H1 (cell line): ENCODE results near the gene CRYAB. TPM values are rescaled to one million over a fixed set of nuclear protein-coding genes. Genes with fewer than 3 reads are reported as not detected.

Experiments used
- ATF2 ChIP-seq: IDR thresholded peaks from 2 replicates; pipeline ENCODE4 v1.6.1; 2012; ENCODE audit warnings: low read length, inconsistent platforms
- CHD7 ChIP-seq: fragments of 300-600 bp; sonication (generic); IDR thresholded peaks from 2 replicates; pipeline ENCODE4 v1.7.1; 2012; ENCODE audit warnings: low read length, moderate library complexity, mild to moderate bottlenecking, inconsistent platforms; ENCODE audit not compliant: insufficient replicate concordance
- CTBP2 ChIP-seq: IDR thresholded peaks from 2 replicates; pipeline ENCODE4 v1.7.0; 2011; ENCODE audit warnings: borderline replicate concordance, mild to moderate bottlenecking, moderate library complexity, mixed read lengths, low read length; ENCODE audit not compliant: insufficient read depth, insufficient read length
- HDAC6 ChIP-seq: IDR thresholded peaks from one replicate; pipeline ENCODE4 v1.7.1; 2012; ENCODE audit warnings: low read depth, mild to moderate bottlenecking, inconsistent platforms, low read length, moderate library complexity
- MAX ChIP-seq: IDR thresholded peaks from 2 replicates; pipeline ENCODE4 v1.6.1; 2012; ENCODE audit warnings: inconsistent platforms
- POLR2A ChIP-seq, 2 experiments: IDR thresholded peaks; 1 replicate in 1 of 2; 2 replicates in 1 of 2; pipeline ENCODE4 v1.6.1; 2011; ENCODE audit warnings: low read depth in 2 of 2, low read length in 2 of 2, mild to moderate bottlenecking in 2 of 2; ENCODE audit errors: control extremely low read depth in 1 of 2
- SIN3A ChIP-seq, 2 experiments: IDR thresholded peaks in 1 of 2; conservative IDR thresholded peaks in 1 of 2; 2 replicates each; pipeline ENCODE4 v1.6.1; 2011 to 2012; ENCODE audit warnings: low read length in 2 of 2, improper control_type of control experiment in 1 of 2, low read depth in 1 of 2, mild to moderate bottlenecking in 1 of 2
- SIRT6 ChIP-seq: IDR thresholded peaks from one replicate; pipeline ENCODE4 v1.7.1; 2012; ENCODE audit warnings: low read length, inconsistent platforms
- SUZ12 ChIP-seq: fragments of 200-600 bp; sonication (generic); IDR thresholded peaks from 2 replicates; pipeline ENCODE4 v1.6.1; 2012; ENCODE audit warnings: mild to moderate bottlenecking, inconsistent platforms, low read length, moderate library complexity, mixed read lengths
- TAF1 ChIP-seq: IDR thresholded peaks from 2 replicates; pipeline ENCODE4 v1.6.1; 2011; ENCODE audit warnings: mild to moderate bottlenecking, low read depth, low read length
- polyA plus RNA-seq, 7 experiments: library from polyadenylated mRNA; depleted of rRNA in 3 of 7; stranded (reverse) in 5 of 7; unstranded in 2 of 7; fragments of >200 nt in 5 of 7; fragments of 200-250 nt in 2 of 7; gene quantifications; 1 replicate in 5 of 7; 2 replicates in 1 of 7; 4 replicates in 1 of 7; pipeline versions ENCODE4 v1.2.1 to v1.2.3, GENCODE V29; 2011 to 2013; ENCODE audit warnings: missing spikeins in 2 of 7, mixed read lengths in 2 of 7
- total RNA-seq: library from RNA; stranded (reverse); fragmentation: NEBNext Ultra II Directional; extraction: Animal tissue kit (Norgen Biotek cat#: 25700); gene quantifications from 2 replicates; pipeline ENCODE4 v1.2.1, GENCODE V29; 2021

The CRYAB gene
- total and polyA plus RNA-seq, 2 of the 8 experiments (the other 6 are each of a cell fraction or from before 2014, with no cell fraction given), result 1.9 to 2.0 TPM

GRCh38 chr11:111937844-111938243 is 26.3 kb upstream of the CRYAB start (continued):
- TF ChIP-seq CHD7, result no peak
- TF ChIP-seq POLR2A (IDR thresholded peaks at IDR 0.05; ENCODE audit: control extremely low read depth in 1 of 2, low read depth in 2 of 2, low read length in 2 of 2), result no peak
- no peak for TF ChIP-seq SIRT6
- TF ChIP-seq TAF1, result no peak
- no peak for TF ChIP-seq ATF2
- no peak for TF ChIP-seq MAX
- no peak for TF ChIP-seq CTBP2
- TF ChIP-seq SUZ12, result no peak
- TF ChIP-seq SIN3A (conservative IDR thresholded peaks at IDR 0.05 in 1 of 2, IDR thresholded peaks at IDR 0.05 in 1 of 2; ENCODE audit: low read depth in 1 of 2, low read length in 2 of 2), result no peak
- TF ChIP-seq HDAC6, result no peak
